ENCODE results near the gene NLRP6. TPM values are rescaled to one million over a fixed set of nuclear protein-coding genes. Genes with fewer than 3 reads are reported as not detected.

NLRP6 gene
- total RNA-seq, 4 donors from 2014 or later, result 1.8 to 2.1 TPM; not detected in 2

DNA sequence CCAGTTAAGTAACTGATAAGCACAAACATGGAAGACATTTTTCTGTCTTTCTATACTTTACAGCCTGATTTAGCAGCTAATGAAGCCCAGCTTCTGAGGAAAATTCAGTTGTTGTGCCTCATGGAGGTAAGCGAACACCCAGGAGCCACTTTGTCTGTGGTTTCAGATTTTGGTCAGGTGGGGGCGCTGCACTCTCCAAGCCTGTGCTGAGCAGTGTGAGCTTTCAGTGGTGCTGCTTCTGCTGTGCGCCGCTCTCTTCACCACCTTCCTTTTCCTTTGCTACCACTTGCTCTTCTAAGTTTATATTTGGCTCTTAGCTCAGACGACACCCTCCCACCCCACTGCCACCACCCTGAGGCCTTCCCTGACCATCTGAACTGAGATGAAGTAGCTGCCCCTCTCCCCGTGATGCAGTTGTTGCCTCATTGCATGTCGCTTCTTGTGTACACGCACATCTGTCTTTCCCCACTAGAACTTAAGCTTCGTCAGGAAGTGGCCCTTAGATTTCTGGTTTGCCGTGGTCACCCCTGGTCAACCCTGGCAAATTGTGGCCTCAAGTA, 27.4 kb upstream of the NLRP6 start:
- no peak overlapping the region for H3K4me3 ChIP-seq
- intact Hi-C loops (cut with DNase I; ENCODE audit: low total_unique reads) (no loop called here), in situ Hi-C loops (cut with MboI; ENCODE audit: low pct_ligation_motif_present in 1 of 4, low pct_unique_long_range_greater_than_20kb in 1 of 4, low sequenced_read_pairs in 3 of 4) (loop anchor here in 1 of 4 donors (10.0 kb wide), 1 partner anchor 114 kb away; the partner anchor contains the start of gene B4GALNT4)
- peaks cover 0 to 40% (median 18%) of the 10 kb centered on the region in 4 donors for H3K36me3 ChIP-seq
- TF ChIP-seq, protein P1, sequence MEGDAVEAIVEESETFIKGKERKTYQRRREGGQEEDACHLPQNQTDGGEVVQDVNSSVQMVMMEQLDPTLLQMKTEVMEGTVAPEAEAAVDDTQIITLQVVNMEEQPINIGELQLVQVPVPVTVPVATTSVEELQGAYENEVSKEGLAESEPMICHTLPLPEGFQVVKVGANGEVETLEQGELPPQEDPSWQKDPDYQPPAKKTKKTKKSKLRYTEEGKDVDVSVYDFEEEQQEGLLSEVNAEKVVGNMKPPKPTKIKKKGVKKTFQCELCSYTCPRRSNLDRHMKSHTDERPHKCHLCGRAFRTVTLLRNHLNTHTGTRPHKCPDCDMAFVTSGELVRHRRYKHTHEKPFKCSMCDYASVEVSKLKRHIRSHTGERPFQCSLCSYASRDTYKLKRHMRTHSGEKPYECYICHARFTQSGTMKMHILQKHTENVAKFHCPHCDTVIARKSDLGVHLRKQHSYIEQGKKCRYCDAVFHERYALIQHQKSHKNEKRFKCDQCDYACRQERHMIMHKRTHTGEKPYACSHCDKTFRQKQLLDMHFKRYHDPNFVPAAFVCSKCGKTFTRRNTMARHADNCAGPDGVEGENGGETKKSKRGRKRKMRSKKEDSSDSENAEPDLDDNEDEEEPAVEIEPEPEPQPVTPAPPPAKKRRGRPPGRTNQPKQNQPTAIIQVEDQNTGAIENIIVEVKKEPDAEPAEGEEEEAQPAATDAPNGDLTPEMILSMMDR (IDR thresholded peaks at IDR 0.05), result peak; percentile 54 to 66 (median 63)
- TF ChIP-seq POLR2AphosphoS5 (IDR thresholded peaks at IDR 0.05) (no peak), POLR2A (IDR thresholded peaks at IDR 0.05) (no peak), EP300 (IDR thresholded peaks at IDR 0.05; ENCODE audit: low read depth) (no peak)
- 79 to 87% methylated on average over 10 of the region's 10 CpGs for WGBS, 2 donors (ENCODE audit: low coverage in 1 of 2)
- no peaks in the 10 kb centered on the region for H3K27me3 ChIP-seq
- no peaks in the 10 kb centered on the region for H3K4me1 ChIP-seq
- peak; percentile 70 for DNase-seq
- no peak overlapping the region for H3K27ac ChIP-seq
- no peaks in the 10 kb centered on the region for H3K9me3 ChIP-seq

GRCh38 chr11:251550-251949, 26.7 kb upstream of the NLRP6 start:
- 84 to 92% methylated on average over 5 to 10 of the region's 10 CpGs for WGBS, 2 donors (ENCODE audit: low coverage in 1 of 2)
- in situ Hi-C loops (cut with MboI; ENCODE audit: low pct_ligation_motif_present in 1 of 4, low pct_unique_long_range_greater_than_20kb in 1 of 4, low sequenced_read_pairs in 3 of 4), result loop anchor here in 1 of 4 donors (10.0 kb wide), 1 partner anchor 113 kb away; the partner anchor contains the start of gene B4GALNT4
- H3K36me3 ChIP-seq, result peaks cover 0 to 33% (median 16%) of the 10 kb centered on the region in 4 donors

GRCh38 chr11:252666-253065, 25.5 kb upstream of the NLRP6 start:
- WGBS, 2 donors (ENCODE audit: low coverage in 1 of 2), result 85 to 89% methylated on average over 6 to 8 of the region's 8 CpGs
- intact Hi-C loops (cut with DNase I; ENCODE audit: low total_unique reads), result no loop called here
- Histone ChIP-seq H3K27me3 (no peaks in the 10 kb centered on the region), H3K4me1 (no peaks in the 10 kb centered on the region), H3K4me3 (no peak overlapping the region), H3K36me3 (peaks cover 0 to 22% (median 11%) of the 10 kb centered on the region in 4 donors), H3K27ac (no peak overlapping the region), H3K9me3 (no peaks in the 10 kb centered on the region)
- no peak for DNase-seq
- TF ChIP-seq, protein P1 (IDR thresholded peaks at IDR 0.05), result no peak
- TF ChIP-seq POLR2AphosphoS5 (IDR thresholded peaks at IDR 0.05) (no peak), POLR2A (IDR thresholded peaks at IDR 0.05) (no peak), EP300 (IDR thresholded peaks at IDR 0.05; ENCODE audit: low read depth) (no peak)
- in situ Hi-C loops (cut with MboI; ENCODE audit: low pct_ligation_motif_present in 1 of 4, low pct_unique_long_range_greater_than_20kb in 1 of 4, low sequenced_read_pairs in 3 of 4), result loop anchor here in 1 of 4 donors (10.0 kb wide), 1 partner anchor 112 kb away; the partner anchor contains the start of gene B4GALNT4

More at GRCh38 chr11:251550-251949, 26.7 kb upstream of the NLRP6 start:
- no peak overlapping the region for H3K4me3 ChIP-seq
- no peak for DNase-seq
- no peaks in the 10 kb centered on the region for H3K4me1 ChIP-seq
- intact Hi-C loops (cut with DNase I; ENCODE audit: low total_unique reads), result no loop called here
- TF ChIP-seq, protein P1 (IDR thresholded peaks at IDR 0.05), result no peak
- TF ChIP-seq EP300 (IDR thresholded peaks at IDR 0.05; ENCODE audit: low read depth) (no peak), POLR2A (IDR thresholded peaks at IDR 0.05) (no peak), POLR2AphosphoS5 (IDR thresholded peaks at IDR 0.05) (no peak)
- H3K9me3 ChIP-seq, result no peaks in the 10 kb centered on the region
- H3K27me3 ChIP-seq, result no peaks in the 10 kb centered on the region
- H3K27ac ChIP-seq, result no peak overlapping the region

DNA sequence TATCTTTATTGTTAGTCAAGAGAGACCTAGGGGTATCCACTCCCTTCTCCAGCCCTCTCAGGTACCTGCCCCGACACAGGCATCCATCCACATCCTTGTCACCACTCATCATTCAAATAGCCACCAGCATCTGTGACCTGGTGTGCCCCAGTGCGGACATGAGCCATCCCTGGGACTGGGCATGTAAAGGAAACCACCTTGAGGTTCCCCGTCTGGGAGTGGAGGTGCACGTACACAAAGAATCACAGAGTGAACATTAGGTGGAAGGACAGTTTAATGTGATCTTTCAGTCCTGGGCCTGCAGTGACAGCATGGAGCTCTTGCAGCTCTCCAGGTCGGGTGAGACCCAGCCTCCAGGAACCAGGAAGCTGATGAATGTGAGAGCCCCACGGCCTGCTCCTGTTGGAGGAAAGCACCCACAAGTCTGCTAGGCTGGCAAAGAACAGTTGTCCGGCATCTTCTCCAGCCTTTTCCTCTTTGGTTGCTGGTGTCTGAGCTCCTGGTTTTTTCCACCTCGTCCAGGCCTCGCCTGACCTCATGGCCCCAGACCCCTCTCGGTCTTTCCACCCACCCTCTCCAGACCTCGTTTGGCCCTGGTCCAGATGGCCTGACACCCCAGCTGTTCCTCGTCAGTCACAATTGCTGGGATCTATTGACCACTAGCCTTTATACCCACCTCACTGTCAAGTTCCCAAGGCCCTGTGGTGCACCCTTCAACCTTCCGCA, 24.9 kb upstream of the NLRP6 start:
- 76 to 92% methylated on average over 4 to 13 of the region's 13 CpGs for WGBS, 2 donors (ENCODE audit: low coverage in 1 of 2)
- in situ Hi-C loops (cut with MboI; ENCODE audit: low pct_ligation_motif_present in 1 of 4, low pct_unique_long_range_greater_than_20kb in 1 of 4, low sequenced_read_pairs in 3 of 4) (loop anchor here in 1 of 4 donors (10.0 kb wide), 1 partner anchor 111 kb away; the partner anchor contains the start of gene B4GALNT4), intact Hi-C loops (cut with DNase I; ENCODE audit: low total_unique reads) (no loop called here)
- Histone ChIP-seq H3K27ac (no peak overlapping the region), H3K27me3 (no peaks in the 10 kb centered on the region), H3K36me3 (peaks cover 0 to 15% (median 7%) of the 10 kb centered on the region in 4 donors), H3K9me3 (no peaks in the 10 kb centered on the region), H3K4me1 (no peaks in the 10 kb centered on the region), H3K4me3 (no peak overlapping the region)
- TF ChIP-seq POLR2AphosphoS5 (IDR thresholded peaks at IDR 0.05), result no peak
- TF ChIP-seq EP300 (IDR thresholded peaks at IDR 0.05; ENCODE audit: low read depth), result no peak
- TF ChIP-seq, protein P1 (IDR thresholded peaks at IDR 0.05), result no peak
- TF ChIP-seq POLR2A (IDR thresholded peaks at IDR 0.05), result no peak
- no peak for DNase-seq

Data from transverse colon (tissue), 4 donors.